H1 (cell line): Measurements from ENCODE around the gene NLRC5.

Experiments
- EGR1 ChIP-seq: IDR thresholded peaks from 2 replicates; pipeline ENCODE4 v1.6.1; 2011; ENCODE audit warnings: low read depth, low read length, borderline replicate concordance
- EP300 ChIP-seq, 2 experiments: IDR thresholded peaks; 1 replicate in 1 of 2; 2 replicates in 1 of 2; pipeline ENCODE4 v1.6.1; 2011 to 2012; ENCODE audit warnings: low read depth in 2 of 2, low read length in 2 of 2, mild to moderate bottlenecking in 2 of 2, borderline replicate concordance in 1 of 2, inconsistent platforms in 1 of 2, moderate library complexity in 1 of 2
- EZH2 ChIP-seq: fragments of 200-600 bp; sonication (generic); IDR thresholded peaks from 2 replicates; pipeline ENCODE4 v1.7.1; 2012; ENCODE audit warnings: low read depth, mild to moderate bottlenecking, moderate library complexity, low read length, inconsistent platforms; ENCODE audit not compliant: severe bottlenecking
- MAFK ChIP-seq: IDR thresholded peaks from 2 replicates; pipeline ENCODE4 v1.6.1; 2012; ENCODE audit warnings: low read depth, mild to moderate bottlenecking, improper control_type of control experiment, low read length
- PHF8 ChIP-seq: fragments of 200-600 bp; sonication (generic); conservative IDR thresholded peaks from 2 replicates; pipeline ENCODE4 v1.7.1; 2012; ENCODE audit warnings: low read depth, mild to moderate bottlenecking, inconsistent platforms, low read length, moderate library complexity
- POLR2A ChIP-seq, 2 experiments: IDR thresholded peaks; 1 replicate in 1 of 2; 2 replicates in 1 of 2; pipeline ENCODE4 v1.6.1; 2011; ENCODE audit warnings: low read depth in 2 of 2, low read length in 2 of 2, mild to moderate bottlenecking in 2 of 2; ENCODE audit errors: control extremely low read depth in 1 of 2
- ZNF274 ChIP-seq: IDR thresholded peaks from 2 replicates; pipeline ENCODE4 v1.7.0; 2012; ENCODE audit warnings: low read length, borderline replicate concordance; ENCODE audit errors: extremely low read depth
- TF ChIP-seq, protein P1 (sequence below), 3 experiments: IDR thresholded peaks; 1 replicate in 2 of 3; 2 replicates in 1 of 3; pipeline versions ENCODE4 v1.5.1 to v1.6.1; 2011; ENCODE audit warnings: low read length in 3 of 3, mild to moderate bottlenecking in 3 of 3, inconsistent platforms in 2 of 3, low read depth in 1 of 3, moderate library complexity in 1 of 3; ENCODE audit not compliant: insufficient read depth in 1 of 3; ENCODE audit errors: control extremely low read depth in 1 of 3

DNA sequence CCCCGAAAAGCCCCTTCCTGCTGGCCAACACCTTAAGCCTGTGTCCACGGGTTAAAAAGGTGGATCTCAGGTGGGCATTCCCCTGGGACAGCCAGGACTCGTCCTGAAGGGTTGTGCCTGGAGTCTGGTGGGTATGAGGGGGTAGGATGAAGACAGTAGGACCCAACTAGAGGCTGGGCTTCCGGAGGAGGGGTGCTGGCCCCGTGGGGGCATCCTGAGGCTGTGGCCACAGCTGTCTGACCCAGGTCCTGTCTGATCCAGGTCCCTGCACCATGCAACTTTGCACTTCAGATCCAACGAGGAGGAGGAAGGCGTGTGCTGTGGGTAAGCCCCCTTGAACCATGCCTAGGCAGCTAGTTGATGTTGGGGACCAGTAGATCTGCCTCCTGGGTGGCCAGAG is 65.4 kb downstream of the NLRC5 start:
- no peak for TF ChIP-seq EP300 (IDR thresholded peaks at IDR 0.05; ENCODE audit: borderline replicate concordance in 1 of 2, low read depth in 2 of 2, low read length in 2 of 2)
- TF ChIP-seq, protein P1, sequence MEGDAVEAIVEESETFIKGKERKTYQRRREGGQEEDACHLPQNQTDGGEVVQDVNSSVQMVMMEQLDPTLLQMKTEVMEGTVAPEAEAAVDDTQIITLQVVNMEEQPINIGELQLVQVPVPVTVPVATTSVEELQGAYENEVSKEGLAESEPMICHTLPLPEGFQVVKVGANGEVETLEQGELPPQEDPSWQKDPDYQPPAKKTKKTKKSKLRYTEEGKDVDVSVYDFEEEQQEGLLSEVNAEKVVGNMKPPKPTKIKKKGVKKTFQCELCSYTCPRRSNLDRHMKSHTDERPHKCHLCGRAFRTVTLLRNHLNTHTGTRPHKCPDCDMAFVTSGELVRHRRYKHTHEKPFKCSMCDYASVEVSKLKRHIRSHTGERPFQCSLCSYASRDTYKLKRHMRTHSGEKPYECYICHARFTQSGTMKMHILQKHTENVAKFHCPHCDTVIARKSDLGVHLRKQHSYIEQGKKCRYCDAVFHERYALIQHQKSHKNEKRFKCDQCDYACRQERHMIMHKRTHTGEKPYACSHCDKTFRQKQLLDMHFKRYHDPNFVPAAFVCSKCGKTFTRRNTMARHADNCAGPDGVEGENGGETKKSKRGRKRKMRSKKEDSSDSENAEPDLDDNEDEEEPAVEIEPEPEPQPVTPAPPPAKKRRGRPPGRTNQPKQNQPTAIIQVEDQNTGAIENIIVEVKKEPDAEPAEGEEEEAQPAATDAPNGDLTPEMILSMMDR (IDR thresholded peaks at IDR 0.05; ENCODE audit: control extremely low read depth in 1 of 3, insufficient read depth in 1 of 3, low read depth in 1 of 3, low read length in 3 of 3), result no peak
- TF ChIP-seq EGR1, result no peak
- TF ChIP-seq ZNF274, result no peak
- no peak for TF ChIP-seq MAFK
- no peak for TF ChIP-seq POLR2A (IDR thresholded peaks at IDR 0.05; ENCODE audit: control extremely low read depth in 1 of 2, low read depth in 2 of 2, low read length in 2 of 2)
- TF ChIP-seq EZH2, result no peak
- TF ChIP-seq PHF8, result no peak
